Progenitor cell of endocrine pancreas (in vitro differentiated cells): ENCODE measurements around the gene RAP1A. TPM values are rescaled to one million over a fixed set of nuclear protein-coding genes. Genes with fewer than 3 reads are reported as not detected.
"Not testable (repeated sequence)": the region's sequence is repeated elsewhere in the genome, so short reads cannot be mapped to it uniquely, and the experiment has no call there.

Experiments used
- DNase-seq: peaks from one replicate; pipeline ENCODE4 v3.0.0; 2021; ENCODE audit warnings: low spot score; ENCODE audit not compliant: unreplicated experiment
- H3K27ac Mint-ChIP-seq: 2 replicates; pipeline ENCODE4 v1.8.0; 2021; ENCODE audit warnings: mild to moderate bottlenecking, moderate library complexity, mixed read lengths
- H3K27me3 Mint-ChIP-seq: 2 replicates; pipeline ENCODE4 v1.8.0; 2021; ENCODE audit warnings: mixed read lengths
- H3K36me3 Mint-ChIP-seq: 2 replicates; pipeline ENCODE4 v1.8.0; 2022; ENCODE audit warnings: mixed read lengths; ENCODE audit not compliant: insufficient read depth
- H3K4me1 Mint-ChIP-seq: 2 replicates; pipeline ENCODE4 v1.8.0; 2021; ENCODE audit warnings: low read depth, mixed read lengths
- H3K4me3 Mint-ChIP-seq: 2 replicates; pipeline ENCODE4 v1.8.0; 2021; ENCODE audit warnings: low read depth, mild to moderate bottlenecking, moderate library complexity, mixed read lengths
- H3K9me3 Mint-ChIP-seq: 2 replicates; pipeline ENCODE4 v1.8.0; 2021; ENCODE audit warnings: low read depth, mixed read lengths
- total RNA-seq: library from RNA; stranded (reverse); gene quantifications from 2 replicates; pipeline ENCODE4 v1.2.1, GENCODE V29; 2021
- TF ChIP-seq, protein P1 (sequence below): fragments of 200-600 bp; sonication (generic); IDR thresholded peaks from one replicate; pipeline ENCODE4 v1.5.0; 2021; ENCODE audit warnings: antibody characterized with exemption, mild to moderate bottlenecking; ENCODE audit not compliant: unreplicated experiment

Gene RAP1A
- total RNA-seq, 1 donor from 2014 or later = 36.6 TPM

DNA sequence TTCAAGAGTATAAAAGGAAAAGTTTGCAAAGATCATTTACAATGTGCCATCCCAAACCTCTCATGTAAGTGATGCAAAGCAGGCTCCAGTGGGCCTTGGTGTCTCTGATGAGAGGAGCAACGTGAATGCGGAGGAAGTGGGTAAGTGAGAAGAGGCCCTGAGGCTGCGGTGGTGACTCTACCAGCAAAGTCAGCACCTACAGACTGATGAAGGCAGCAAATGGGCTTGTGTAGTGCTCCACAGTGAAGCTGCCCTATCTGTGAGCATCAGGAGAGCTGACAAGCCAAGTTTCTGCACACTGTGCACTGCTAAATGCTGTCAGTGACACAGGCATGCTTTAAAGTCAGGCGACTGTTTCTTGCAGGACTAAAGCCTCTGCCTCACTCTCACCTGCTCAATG, 15.6 kb upstream of the RAP1A start:
- no peaks in the 10 kb centered on the region for H3K9me3 Mint-ChIP-seq
- no peaks in the 10 kb centered on the region for H3K36me3 Mint-ChIP-seq
- DNase-seq = no peak
- no peak overlapping the region for H3K27ac Mint-ChIP-seq
- TF ChIP-seq, protein P1, sequence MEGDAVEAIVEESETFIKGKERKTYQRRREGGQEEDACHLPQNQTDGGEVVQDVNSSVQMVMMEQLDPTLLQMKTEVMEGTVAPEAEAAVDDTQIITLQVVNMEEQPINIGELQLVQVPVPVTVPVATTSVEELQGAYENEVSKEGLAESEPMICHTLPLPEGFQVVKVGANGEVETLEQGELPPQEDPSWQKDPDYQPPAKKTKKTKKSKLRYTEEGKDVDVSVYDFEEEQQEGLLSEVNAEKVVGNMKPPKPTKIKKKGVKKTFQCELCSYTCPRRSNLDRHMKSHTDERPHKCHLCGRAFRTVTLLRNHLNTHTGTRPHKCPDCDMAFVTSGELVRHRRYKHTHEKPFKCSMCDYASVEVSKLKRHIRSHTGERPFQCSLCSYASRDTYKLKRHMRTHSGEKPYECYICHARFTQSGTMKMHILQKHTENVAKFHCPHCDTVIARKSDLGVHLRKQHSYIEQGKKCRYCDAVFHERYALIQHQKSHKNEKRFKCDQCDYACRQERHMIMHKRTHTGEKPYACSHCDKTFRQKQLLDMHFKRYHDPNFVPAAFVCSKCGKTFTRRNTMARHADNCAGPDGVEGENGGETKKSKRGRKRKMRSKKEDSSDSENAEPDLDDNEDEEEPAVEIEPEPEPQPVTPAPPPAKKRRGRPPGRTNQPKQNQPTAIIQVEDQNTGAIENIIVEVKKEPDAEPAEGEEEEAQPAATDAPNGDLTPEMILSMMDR = no peak
- peaks cover 5% of the 10 kb centered on the region for H3K4me1 Mint-ChIP-seq
- peaks cover 9% of the 10 kb centered on the region for H3K27me3 Mint-ChIP-seq
- no peak overlapping the region for H3K4me3 Mint-ChIP-seq

DNA sequence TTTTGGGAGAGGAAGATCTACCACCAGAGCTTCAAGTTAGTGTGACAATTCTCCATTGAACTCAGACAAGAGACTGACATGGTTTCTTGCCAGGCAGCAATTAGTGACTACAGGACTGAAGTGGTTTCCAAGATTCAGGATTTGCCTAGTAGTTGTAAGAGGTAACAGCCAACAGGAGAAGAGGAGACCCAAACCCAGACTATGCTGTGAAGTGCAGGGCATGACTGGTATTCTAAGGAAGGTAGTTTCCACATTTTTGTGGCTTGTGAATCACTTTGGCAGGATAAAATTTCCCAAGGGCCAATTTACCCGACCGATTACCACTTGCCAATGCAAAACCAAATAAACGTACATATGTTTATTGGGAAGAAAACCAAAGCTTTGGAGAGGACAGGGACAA, 14.7 kb upstream of the RAP1A start:
- no peak for DNase-seq
- H3K36me3 Mint-ChIP-seq = no peaks in the 10 kb centered on the region
- no peak overlapping the region for H3K4me3 Mint-ChIP-seq
- H3K4me1 Mint-ChIP-seq = peaks cover 5% of the 10 kb centered on the region
- no peak overlapping the region for H3K27ac Mint-ChIP-seq
- no peaks in the 10 kb centered on the region for H3K9me3 Mint-ChIP-seq
- peaks cover 9% of the 10 kb centered on the region for H3K27me3 Mint-ChIP-seq
- TF ChIP-seq, protein P1 = no peak

DNA sequence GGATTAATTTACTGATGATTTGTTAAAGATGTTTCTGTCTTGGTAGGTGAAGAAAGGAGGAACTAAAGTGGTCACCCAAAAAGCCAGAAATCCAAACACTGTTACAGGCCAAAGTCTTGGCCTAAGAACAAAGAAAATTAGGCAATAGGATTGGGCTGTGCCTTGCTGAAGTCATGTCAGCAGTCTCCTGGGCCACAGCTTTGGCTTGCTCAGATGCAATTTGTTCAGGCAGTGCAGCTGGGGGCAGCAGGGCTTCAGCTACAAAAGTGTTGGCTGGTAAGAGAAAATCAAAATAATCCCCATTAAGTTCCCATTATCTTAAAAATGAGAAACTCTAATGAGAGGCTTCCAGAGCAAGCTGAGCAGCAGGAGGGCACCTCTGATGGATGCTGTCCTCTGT, 14.0 kb upstream of the RAP1A start:
- no peaks in the 10 kb centered on the region for H3K9me3 Mint-ChIP-seq
- no peaks in the 10 kb centered on the region for H3K36me3 Mint-ChIP-seq
- peaks cover 9% of the 10 kb centered on the region for H3K27me3 Mint-ChIP-seq
- no peak overlapping the region for H3K27ac Mint-ChIP-seq
- no peak overlapping the region for H3K4me3 Mint-ChIP-seq
- TF ChIP-seq, protein P1 = no peak
- DNase-seq = no peak
- no peaks in the 10 kb centered on the region for H3K4me1 Mint-ChIP-seq

DNA sequence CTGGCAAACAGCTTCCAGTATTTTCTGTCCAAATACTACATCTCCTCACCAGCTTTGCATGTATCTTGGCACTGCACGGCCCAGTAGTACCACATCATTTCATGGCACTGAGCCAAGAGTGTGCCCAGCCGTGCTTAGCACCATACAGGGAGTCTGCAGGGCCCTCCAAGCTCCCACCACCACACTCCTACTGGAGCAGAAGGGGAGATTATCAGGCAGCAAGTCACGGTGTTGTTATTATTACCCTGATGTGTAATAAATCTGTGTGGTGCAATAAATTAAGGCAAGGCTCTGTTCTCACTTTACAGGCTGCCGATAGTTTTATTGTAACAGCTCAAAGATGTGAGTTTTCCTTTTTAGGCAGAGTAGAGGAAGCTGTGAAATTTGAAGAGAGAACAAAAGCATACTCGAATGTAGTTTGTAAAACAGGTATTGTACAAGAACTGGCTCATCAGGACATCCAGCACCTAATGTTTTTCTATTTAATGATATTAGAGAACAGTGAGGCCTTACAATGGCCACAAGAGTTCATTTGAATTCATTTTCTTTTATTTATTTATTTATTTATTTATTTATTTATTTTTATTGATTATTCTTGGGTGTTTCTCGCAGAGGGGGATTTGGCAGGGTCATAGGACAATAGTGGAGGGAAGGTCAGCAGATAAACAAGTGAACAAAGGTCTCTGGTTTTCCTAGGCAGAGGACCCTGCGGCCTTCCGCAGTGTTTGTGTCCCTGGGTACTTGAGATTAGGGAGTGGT, 13.0 kb upstream of the RAP1A start:
- not testable (repeated sequence) for H3K4me3 Mint-ChIP-seq, H3K9me3 Mint-ChIP-seq, DNase-seq, H3K27me3 Mint-ChIP-seq, H3K36me3 Mint-ChIP-seq, H3K4me1 Mint-ChIP-seq
- H3K27ac Mint-ChIP-seq = peak overlapping the region; percentile 76

DNA sequence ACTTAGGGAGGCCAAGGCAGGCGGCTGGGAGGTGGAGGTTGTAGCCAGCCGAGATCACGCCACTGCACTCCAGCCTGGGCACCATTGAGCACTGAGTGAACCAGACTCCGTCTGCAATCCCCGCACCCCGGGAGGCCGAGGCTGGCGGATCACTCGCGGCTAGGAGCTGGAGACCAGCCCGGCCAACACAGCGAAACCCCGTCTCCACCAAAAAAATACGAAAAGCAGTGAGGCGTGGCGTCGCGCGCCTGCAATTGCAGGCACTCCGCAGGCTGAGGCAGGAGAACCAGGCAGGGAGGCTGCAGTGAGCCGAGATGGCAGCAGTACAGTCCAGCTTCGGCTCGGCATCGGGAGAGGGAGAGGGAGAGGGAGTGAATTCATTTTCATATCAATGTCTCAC, 11.1 kb upstream of the RAP1A start:
- H3K36me3 Mint-ChIP-seq, H3K4me3 Mint-ChIP-seq, H3K27ac Mint-ChIP-seq, H3K9me3 Mint-ChIP-seq, H3K4me1 Mint-ChIP-seq, H3K27me3 Mint-ChIP-seq, DNase-seq: not testable (repeated sequence)

DNA sequence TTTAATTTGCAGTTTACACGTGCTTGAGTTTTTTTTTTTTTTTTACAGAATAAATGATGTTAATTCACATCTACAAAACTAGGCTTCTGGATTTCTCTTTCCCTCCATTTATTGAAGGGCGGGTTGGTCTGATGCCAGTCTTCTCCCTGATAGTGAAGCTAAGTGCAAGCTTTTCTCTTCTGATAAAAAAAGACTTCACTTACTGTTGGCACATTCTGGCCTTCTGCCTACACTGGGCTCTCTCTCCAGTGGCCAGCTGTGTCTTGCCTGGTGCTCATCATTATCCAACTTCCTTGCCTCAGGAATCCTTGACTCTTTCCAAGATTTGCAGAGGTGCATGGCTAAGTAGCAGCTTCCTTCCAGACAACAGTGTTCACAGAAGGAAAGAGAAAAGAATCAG, 7.6 kb upstream of the RAP1A start:
- no peak for DNase-seq
- no peaks in the 10 kb centered on the region for H3K9me3 Mint-ChIP-seq

More for the DNA sequence above, 7.6 kb upstream of the RAP1A start:
- Mint-ChIP-seq H3K36me3 (no peaks in the 10 kb centered on the region), H3K27me3 (peaks cover 10% of the 10 kb centered on the region), H3K27ac (no peak overlapping the region), H3K4me3 (no peak overlapping the region), H3K4me1 (no peaks in the 10 kb centered on the region)
- TF ChIP-seq, protein P1 = no peak
